Fibroblast of lung (primary cell): ENCODE measurements around the gene ASB6.

Source experiments
- EZH2 ChIP-seq: IDR thresholded peaks from 2 replicates; pipeline ENCODE4 v1.5.1; 2012; ENCODE audit warnings: low read length, control low read depth, mild to moderate bottlenecking; ENCODE audit errors: missing control alignments
- TF ChIP-seq, protein P1 (sequence below), 2 donors: IDR thresholded peaks in 1 of 2; conservative IDR thresholded peaks in 1 of 2; 1 replicate in 1 of 2; 2 replicates in 1 of 2; pipeline ENCODE4 v1.5.1; 2011 to 2012; ENCODE audit warnings: low read length in 2 of 2, control low read depth in 1 of 2, inconsistent platforms in 1 of 2, low read depth in 1 of 2, mild to moderate bottlenecking in 1 of 2

GRCh38 chr9:129586245-129586644 is 55.7 kb downstream of the ASB6 start:
- TF ChIP-seq, protein P1, sequence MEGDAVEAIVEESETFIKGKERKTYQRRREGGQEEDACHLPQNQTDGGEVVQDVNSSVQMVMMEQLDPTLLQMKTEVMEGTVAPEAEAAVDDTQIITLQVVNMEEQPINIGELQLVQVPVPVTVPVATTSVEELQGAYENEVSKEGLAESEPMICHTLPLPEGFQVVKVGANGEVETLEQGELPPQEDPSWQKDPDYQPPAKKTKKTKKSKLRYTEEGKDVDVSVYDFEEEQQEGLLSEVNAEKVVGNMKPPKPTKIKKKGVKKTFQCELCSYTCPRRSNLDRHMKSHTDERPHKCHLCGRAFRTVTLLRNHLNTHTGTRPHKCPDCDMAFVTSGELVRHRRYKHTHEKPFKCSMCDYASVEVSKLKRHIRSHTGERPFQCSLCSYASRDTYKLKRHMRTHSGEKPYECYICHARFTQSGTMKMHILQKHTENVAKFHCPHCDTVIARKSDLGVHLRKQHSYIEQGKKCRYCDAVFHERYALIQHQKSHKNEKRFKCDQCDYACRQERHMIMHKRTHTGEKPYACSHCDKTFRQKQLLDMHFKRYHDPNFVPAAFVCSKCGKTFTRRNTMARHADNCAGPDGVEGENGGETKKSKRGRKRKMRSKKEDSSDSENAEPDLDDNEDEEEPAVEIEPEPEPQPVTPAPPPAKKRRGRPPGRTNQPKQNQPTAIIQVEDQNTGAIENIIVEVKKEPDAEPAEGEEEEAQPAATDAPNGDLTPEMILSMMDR (conservative IDR thresholded peaks at IDR 0.05 in 1 of 2, IDR thresholded peaks at IDR 0.05 in 1 of 2; ENCODE audit: low read depth in 1 of 2, low read length in 2 of 2): no peak
- no peak for TF ChIP-seq EZH2
